ENCODE results near the gene ADORA1. TPM values are rescaled to one million over a fixed set of nuclear protein-coding genes. Genes with fewer than 3 reads are reported as not detected.

Gene ADORA1
- total RNA-seq, 4 donors from 2014 or later, result 0.94 to 25.6 (median 6.8) TPM

- Histone ChIP-seq H3K36me3 (no peaks in the 10 kb centered on the region), H3K4me3 (replicated peaks in 1 of 3) (no peak overlapping the region), H3K27me3 (no peaks in the 10 kb centered on the region), H3K27ac (no peak overlapping the region), H3K9me3 (no peaks in the 10 kb centered on the region), H3K4me1 (peaks cover 8 to 9% of the 10 kb centered on the region in 2 donors)
- 96 to 100% methylated on average over 5 to 8 of the region's 9 CpGs for WGBS, 2 donors
- no peak for DNase-seq
- TF ChIP-seq POLR2A (IDR thresholded peaks at IDR 0.05) (no peak), CTCF (IDR thresholded peaks at IDR 0.05) (no peak)
- intact Hi-C loops (cut with DNase I), result no loop called here
Measured at GRCh38 chr1:203168991-203169390, 41.5 kb downstream of the ADORA1 start.

- H3K4me1 ChIP-seq, result peaks cover 8 to 9% of the 10 kb centered on the region in 2 donors
- TF ChIP-seq POLR2A (IDR thresholded peaks at IDR 0.05) (no peak), CTCF (IDR thresholded peaks at IDR 0.05) (no peak)
- intact Hi-C loops (cut with DNase I), result loop anchor here (5.0 kb wide), 2 partner anchors 47 to 53 kb away; no protein-coding TSS in a partner anchor
- no peaks in the 10 kb centered on the region for H3K27me3 ChIP-seq
- no peak overlapping the region for H3K4me3 ChIP-seq (replicated peaks in 1 of 3)
- H3K36me3 ChIP-seq, result no peaks in the 10 kb centered on the region
- no peaks in the 10 kb centered on the region for H3K9me3 ChIP-seq
- 79 to 82% methylated on average over 21 of the region's 21 CpGs for WGBS, 2 donors
- H3K27ac ChIP-seq, result no peak overlapping the region
- DNase-seq, result no peak
Measured at GRCh38 chr1:203169770-203170520, 42.4 kb downstream of the ADORA1 start.

GRCh38 chr1:203170625-203171330, 43.3 kb downstream of the ADORA1 start:
- Histone ChIP-seq H3K4me1 (peaks cover 8 to 9% of the 10 kb centered on the region in 2 donors), H3K27ac (no peak overlapping the region), H3K4me3 (replicated peaks in 1 of 3) (no peak overlapping the region), H3K36me3 (no peaks in the 10 kb centered on the region), H3K27me3 (no peaks in the 10 kb centered on the region), H3K9me3 (no peaks in the 10 kb centered on the region)
- TF ChIP-seq POLR2A (IDR thresholded peaks at IDR 0.05) (no peak), CTCF (IDR thresholded peaks at IDR 0.05) (no peak)
- no peak for DNase-seq
- intact Hi-C loops (cut with DNase I), result loop anchor here (5.0 kb wide), 2 partner anchors 47 to 53 kb away; no protein-coding TSS in a partner anchor
- WGBS, 2 donors, result 85 to 87% methylated on average over 5 to 8 of the region's 8 CpGs

- WGBS, 2 donors, result 80 to 99% methylated on average over 2 to 21 of the region's 22 CpGs
Measured at GRCh38 chr1:203171341-203172183, 44.0 kb downstream of the ADORA1 start.

More at GRCh38 chr1:203171341-203172183, 44.0 kb downstream of the ADORA1 start:
- Histone ChIP-seq H3K9me3 (no peaks in the 10 kb centered on the region), H3K4me3 (replicated peaks in 1 of 3) (no peak overlapping the region), H3K36me3 (no peaks in the 10 kb centered on the region), H3K4me1 (peaks cover 8 to 9% of the 10 kb centered on the region in 2 donors), H3K27ac (no peak overlapping the region), H3K27me3 (no peaks in the 10 kb centered on the region)
- intact Hi-C loops (cut with DNase I), result loop anchor here (5.0 kb wide), 2 partner anchors 46 to 54 kb away; no protein-coding TSS in a partner anchor
- no peak for TF ChIP-seq CTCF (IDR thresholded peaks at IDR 0.05)
- TF ChIP-seq POLR2A (IDR thresholded peaks at IDR 0.05), result no peak
- no peak for DNase-seq

Measured in thyroid gland (tissue), 4 donors.